ENCODE results near the gene MISP3.

Gene MISP3

DNA sequence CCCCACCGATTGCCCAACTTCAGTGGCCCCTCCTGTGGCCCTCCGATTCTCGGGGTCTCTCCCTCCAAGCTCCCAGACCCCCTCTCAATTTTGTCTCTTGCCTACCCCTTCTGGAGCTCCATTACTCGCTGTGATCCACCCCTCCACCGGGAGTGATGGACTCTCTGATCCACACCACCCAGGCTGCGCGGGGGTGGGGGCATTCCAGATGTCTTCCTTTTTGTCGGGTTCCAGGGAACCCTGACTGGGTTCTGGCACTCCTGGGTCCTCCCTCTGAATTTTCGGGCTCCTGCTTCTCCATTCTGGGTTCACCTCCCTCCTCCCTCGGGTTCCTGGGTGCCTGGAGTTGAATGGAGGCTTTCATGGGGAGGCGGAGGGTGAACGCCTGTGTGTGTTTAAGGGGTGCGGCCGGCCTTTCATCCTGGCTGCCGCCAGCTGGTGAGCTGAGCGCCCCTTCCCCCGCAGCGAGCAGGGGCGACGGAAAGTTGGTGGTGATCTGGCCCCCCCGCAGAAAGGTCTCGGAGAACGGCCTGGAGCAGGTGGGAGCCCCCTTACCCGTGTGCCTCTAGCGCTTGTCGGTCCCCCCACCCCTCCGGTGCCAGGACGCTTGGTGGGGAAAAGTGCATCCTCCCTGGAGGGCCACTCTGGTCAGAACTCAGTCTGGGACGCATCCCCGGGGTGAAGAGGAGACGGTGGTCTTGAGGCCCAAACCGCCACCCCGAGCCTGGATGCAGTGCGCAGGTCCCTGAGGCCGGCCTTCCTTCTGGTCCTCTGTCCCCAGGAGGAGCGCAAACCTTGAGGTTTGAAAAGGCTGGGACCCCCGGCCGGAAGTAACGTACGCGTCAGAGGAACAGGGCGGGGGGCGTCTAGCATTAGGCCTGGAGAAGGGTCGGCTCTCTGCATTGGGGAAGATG lies 1.6 kb downstream of the MISP3 start:
- 2% methylated on average over 32 of the region's 44 CpGs for WGBS (ENCODE audit: insufficient coverage)
- DNase-seq: no peak
- Histone ChIP-seq H3K27ac (ENCODE audit: insufficient read depth in 1 of 2, low read depth in 1 of 2, low read length in 2 of 2, poor library complexity in 1 of 2, severe bottlenecking in 2 of 2) (peak overlapping the region in 1 of 2 experiments; percentile 54), H3K36me3 (ENCODE audit: control insufficient read depth in 4 of 4, insufficient read depth in 4 of 4, low read length in 3 of 4) (no peaks in the 10 kb centered on the region), H3K4me1 (ENCODE audit: control extremely low read depth in 1 of 4, control insufficient read depth in 4 of 4, insufficient read depth in 4 of 4, low read length in 3 of 4) (peaks cover 5 to 46% (median 38%) of the 10 kb centered on the region in 4 experiments), H3K27me3 (replicated peaks in 2 of 5; ENCODE audit: control insufficient read depth in 4 of 5, insufficient read depth in 5 of 5, low read length in 4 of 5) (no peaks in the 10 kb centered on the region), H3K9me3 (ENCODE audit: control extremely low read depth in 1 of 5, control insufficient read depth in 4 of 5, insufficient read depth in 2 of 5, low read depth in 1 of 5, low read length in 4 of 5) (no peaks in the 10 kb centered on the region), H3K4me3 (ENCODE audit: control insufficient read depth in 1 of 7, extremely low read depth in 1 of 7, insufficient read depth in 4 of 7, low read depth in 2 of 7, low read length in 6 of 7) (peak overlapping the region; percentile 58 to 83 (median 75))
- CTCF ChIA-PET: interaction anchor here (0.9 to 7.2 kb wide), 11 partner anchors 8 to 202 kb away, joined by 3 to 102 read pairs (median 5); partner anchors contain the start of genes IL27RA, PALM3 and PRKACA
- POLR2A ChIA-PET: interaction anchor here (0.6 to 1.2 kb wide), 2 partner anchors 11 to 17 kb away, joined by 3 to 4 read pairs; no protein-coding TSS in a partner anchor

DNA sequence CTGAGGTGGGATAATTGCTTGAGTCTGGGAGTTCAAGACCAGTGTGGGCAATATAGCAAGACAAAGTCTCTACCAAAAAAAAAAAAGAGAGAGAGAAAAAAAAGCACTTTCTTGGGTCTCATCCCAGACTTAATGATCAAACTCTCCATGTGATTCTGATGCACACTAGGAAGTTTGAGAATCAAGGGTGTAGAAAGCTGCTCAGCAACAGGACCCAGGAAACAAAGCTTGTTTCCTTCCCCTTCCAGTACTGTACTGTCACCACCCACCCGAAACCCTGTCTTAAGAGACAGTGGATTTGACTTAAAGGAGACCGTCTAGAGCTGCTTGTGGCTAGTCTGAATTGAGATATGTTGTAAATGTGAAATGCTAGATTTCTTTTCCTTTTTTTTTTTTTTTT lies 5.8 kb downstream of the MISP3 start:
- CTCF ChIA-PET: interaction anchor here (0.7 to 1.7 kb wide), 8 partner anchors 9 to 294 kb away, joined by 3 to 4 read pairs (median 3); partner anchors contain the start of gene BRME1
- POLR2A ChIA-PET: interaction anchor here (0.7 kb wide), 1 partner anchor 922 kb away, joined by 7 read pairs; no protein-coding TSS in a partner anchor
- no CpG with 5 or more reads among the region's 2 CpGs for WGBS (ENCODE audit: insufficient coverage)
- no peak for DNase-seq
- no peak overlapping the region for H3K27ac ChIP-seq (ENCODE audit: insufficient read depth in 1 of 2, low read depth in 1 of 2, low read length in 2 of 2, poor library complexity in 1 of 2, severe bottlenecking in 2 of 2)
- H3K4me1 ChIP-seq (ENCODE audit: control extremely low read depth in 1 of 4, control insufficient read depth in 4 of 4, insufficient read depth in 4 of 4, low read length in 3 of 4): peaks cover 8 to 48% (median 42%) of the 10 kb centered on the region in 4 experiments
- H3K9me3 ChIP-seq (ENCODE audit: control extremely low read depth in 1 of 5, control insufficient read depth in 4 of 5, insufficient read depth in 2 of 5, low read depth in 1 of 5, low read length in 4 of 5): no peaks in the 10 kb centered on the region
- no peak overlapping the region for H3K4me3 ChIP-seq (ENCODE audit: control insufficient read depth in 1 of 7, extremely low read depth in 1 of 7, insufficient read depth in 4 of 7, low read depth in 2 of 7, low read length in 6 of 7)
- no peaks in the 10 kb centered on the region for H3K27me3 ChIP-seq (replicated peaks in 2 of 5; ENCODE audit: control insufficient read depth in 4 of 5, insufficient read depth in 5 of 5, low read length in 4 of 5)
- H3K36me3 ChIP-seq (ENCODE audit: control insufficient read depth in 4 of 4, insufficient read depth in 4 of 4, low read length in 3 of 4): no peaks in the 10 kb centered on the region

- Histone ChIP-seq H3K9me3 (ENCODE audit: control extremely low read depth in 1 of 5, control insufficient read depth in 4 of 5, insufficient read depth in 2 of 5, low read depth in 1 of 5, low read length in 4 of 5) (no peaks in the 10 kb centered on the region), H3K27me3 (replicated peaks in 2 of 5; ENCODE audit: control insufficient read depth in 4 of 5, insufficient read depth in 5 of 5, low read length in 4 of 5) (no peaks in the 10 kb centered on the region), H3K4me1 (ENCODE audit: control extremely low read depth in 1 of 4, control insufficient read depth in 4 of 4, insufficient read depth in 4 of 4, low read length in 3 of 4) (peaks cover 2 to 26% (median 21%) of the 10 kb centered on the region in 4 experiments), H3K4me3 (ENCODE audit: control insufficient read depth in 1 of 7, extremely low read depth in 1 of 7, insufficient read depth in 4 of 7, low read depth in 2 of 7, low read length in 6 of 7) (peak overlapping the region; percentile 76 to 91 (median 83)), H3K27ac (ENCODE audit: insufficient read depth in 1 of 2, low read depth in 1 of 2, low read length in 2 of 2, poor library complexity in 1 of 2, severe bottlenecking in 2 of 2) (peak overlapping the region; percentile 79 to 91), H3K36me3 (ENCODE audit: control insufficient read depth in 4 of 4, insufficient read depth in 4 of 4, low read length in 3 of 4) (peaks cover 0 to 3% (median 0%) of the 10 kb centered on the region in 4 experiments)
- ChIA-PET POLR2A (interaction anchor here (0.5 to 1.5 kb wide), 6 partner anchors 9 to 234 kb away, joined by 3 to 5 read pairs (median 3); no protein-coding TSS in a partner anchor), CTCF (interaction anchor here (0.6 to 3.4 kb wide), 8 partner anchors 8 to 218 kb away, joined by 3 to 11 read pairs (median 4); partner anchors contain the start of gene MISP3)
- WGBS (ENCODE audit: insufficient coverage): under 1% methylated on average over 46 of the region's 50 CpGs
- DNase-seq: peak; percentile 99 to 100 (median 99)
Measured at GRCh38 chr19:14080887-14081796, 8.6 kb downstream of the MISP3 start.

DNA sequence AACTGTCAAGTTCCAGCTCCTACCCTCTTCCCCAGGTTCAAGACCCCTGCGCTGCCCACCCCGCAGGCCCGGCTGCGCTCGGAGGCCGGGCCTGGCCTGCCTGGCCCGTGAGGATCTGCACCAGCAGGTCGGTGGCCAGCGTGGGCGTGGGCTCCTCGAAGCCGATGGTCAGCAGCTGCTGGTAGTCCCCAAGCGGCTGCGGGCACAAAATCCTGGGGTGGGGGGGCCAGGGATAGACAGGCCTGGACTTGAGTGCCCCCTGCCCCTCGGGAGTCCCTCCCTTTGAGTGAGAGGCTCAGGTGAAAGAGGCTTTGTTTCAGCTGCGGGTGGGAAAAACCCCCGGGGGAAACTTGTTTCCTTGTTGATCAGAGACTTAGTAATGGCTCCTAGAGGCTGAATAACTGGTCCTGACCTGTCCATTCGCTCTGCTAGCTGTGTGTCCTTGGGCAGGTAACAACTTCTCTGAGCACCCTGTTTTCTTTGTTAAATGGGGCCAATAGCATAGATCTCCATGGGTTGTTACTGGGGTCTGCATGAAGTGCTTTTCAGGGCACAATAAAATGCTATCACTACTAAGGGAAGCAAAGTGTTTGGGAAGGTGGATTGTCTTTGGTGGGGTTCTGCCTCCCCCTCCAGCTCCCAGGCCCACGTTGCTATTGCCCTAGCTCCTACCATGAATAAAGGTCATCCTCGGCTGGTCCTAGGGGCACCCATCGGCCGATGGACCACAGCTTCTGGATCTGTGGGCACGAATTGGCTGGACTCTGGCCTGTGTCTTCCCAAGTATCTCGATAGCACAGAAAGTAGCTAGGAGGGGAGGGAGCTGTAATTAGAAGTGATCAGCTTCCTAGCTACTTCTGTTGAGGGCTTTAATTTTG lies 9.4 kb downstream of the MISP3 start:
- peak overlapping the region; percentile 76 to 91 (median 83) for H3K4me3 ChIP-seq (ENCODE audit: control insufficient read depth in 1 of 7, extremely low read depth in 1 of 7, insufficient read depth in 4 of 7, low read depth in 2 of 7, low read length in 6 of 7)
- peak overlapping the region in 1 of 2 experiments; percentile 91 for H3K27ac ChIP-seq (ENCODE audit: insufficient read depth in 1 of 2, low read depth in 1 of 2, low read length in 2 of 2, poor library complexity in 1 of 2, severe bottlenecking in 2 of 2)
- CTCF ChIA-PET: interaction anchor here (1.4 to 3.4 kb wide), 6 partner anchors 7 to 200 kb away, joined by 3 to 12 read pairs (median 9); partner anchors contain the start of gene MISP3
- H3K4me1 ChIP-seq (ENCODE audit: control extremely low read depth in 1 of 4, control insufficient read depth in 4 of 4, insufficient read depth in 4 of 4, low read length in 3 of 4): peaks cover 2 to 24% (median 20%) of the 10 kb centered on the region in 4 experiments
- 36% methylated on average over 16 of the region's 24 CpGs for WGBS (ENCODE audit: insufficient coverage)
- peaks cover 0 to 4% (median 2%) of the 10 kb centered on the region in 4 experiments for H3K36me3 ChIP-seq (ENCODE audit: control insufficient read depth in 4 of 4, insufficient read depth in 4 of 4, low read length in 3 of 4)
- DNase-seq: peak in 2 of 3 donors; percentile 40 to 42
- POLR2A ChIA-PET: interaction anchor here (0.5 to 1.5 kb wide), 6 partner anchors 8 to 235 kb away, joined by 3 to 5 read pairs (median 3); no protein-coding TSS in a partner anchor
- H3K9me3 ChIP-seq (ENCODE audit: control extremely low read depth in 1 of 5, control insufficient read depth in 4 of 5, insufficient read depth in 2 of 5, low read depth in 1 of 5, low read length in 4 of 5): no peaks in the 10 kb centered on the region
- H3K27me3 ChIP-seq (replicated peaks in 2 of 5; ENCODE audit: control insufficient read depth in 4 of 5, insufficient read depth in 5 of 5, low read length in 4 of 5): no peaks in the 10 kb centered on the region

DNA sequence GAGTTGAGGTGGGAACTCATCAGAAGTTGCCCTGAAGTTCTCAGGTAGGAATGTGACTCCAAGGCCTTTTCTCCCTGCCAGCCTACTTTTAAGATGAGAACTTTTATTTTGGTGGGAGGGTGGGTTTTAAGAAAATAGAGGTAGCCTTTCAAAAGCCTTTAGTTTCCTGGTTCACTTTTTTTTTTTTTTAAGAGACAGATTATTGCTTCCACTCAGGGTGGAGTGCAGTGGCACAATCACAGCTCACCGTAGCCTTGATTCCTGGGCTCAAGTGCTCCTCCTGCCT lies 10.0 kb downstream of the MISP3 start:
- H3K4me3 ChIP-seq (ENCODE audit: control insufficient read depth in 1 of 7, extremely low read depth in 1 of 7, insufficient read depth in 4 of 7, low read depth in 2 of 7, low read length in 6 of 7): peak overlapping the region in 1 of 7 experiments; percentile 83
- CTCF ChIA-PET: interaction anchor here (1.4 to 3.4 kb wide), 4 partner anchors 9 to 44 kb away, joined by 3 to 12 read pairs (median 9); partner anchors contain the start of gene MISP3
- WGBS (ENCODE audit: insufficient coverage): 100% methylated on average over 1 of the region's 1 CpG

More for the DNA sequence above, 10.0 kb downstream of the MISP3 start:
- POLR2A ChIA-PET: interaction anchor here (1.1 kb wide), 1 partner anchor 9 kb away, joined by 5 read pairs; no protein-coding TSS in a partner anchor
- H3K9me3 ChIP-seq (ENCODE audit: control extremely low read depth in 1 of 5, control insufficient read depth in 4 of 5, insufficient read depth in 2 of 5, low read depth in 1 of 5, low read length in 4 of 5): no peaks in the 10 kb centered on the region
- H3K27ac ChIP-seq (ENCODE audit: insufficient read depth in 1 of 2, low read depth in 1 of 2, low read length in 2 of 2, poor library complexity in 1 of 2, severe bottlenecking in 2 of 2): no peak overlapping the region
- H3K36me3 ChIP-seq (ENCODE audit: control insufficient read depth in 4 of 4, insufficient read depth in 4 of 4, low read length in 3 of 4): peaks cover 2 to 4% (median 3%) of the 10 kb centered on the region in 4 experiments
- no peaks in the 10 kb centered on the region for H3K27me3 ChIP-seq (replicated peaks in 2 of 5; ENCODE audit: control insufficient read depth in 4 of 5, insufficient read depth in 5 of 5, low read length in 4 of 5)
- DNase-seq: no peak
- H3K4me1 ChIP-seq (ENCODE audit: control extremely low read depth in 1 of 4, control insufficient read depth in 4 of 4, insufficient read depth in 4 of 4, low read length in 3 of 4): peaks cover 2 to 24% (median 20%) of the 10 kb centered on the region in 4 experiments

All from common myeloid progenitor, CD34-positive (primary cell).